NCI-H2171 treated with DMSO at 0.1 percent for 48 hours (cell line): ENCODE data around the gene NUP214.
A peak's percentile ranks its signal among the peaks of the same experiment; 100 is the strongest.
"Not testable (repeated sequence)": the region's sequence is repeated elsewhere in the genome, so short reads cannot be mapped to it uniquely, and the experiment has no call there.

ENCODE experiments used
- DNase-seq: peaks from one replicate; lab custom pipeline; 2025; lab: John Stamatoyannopoulos, UW

NUP214 gene

DNA sequence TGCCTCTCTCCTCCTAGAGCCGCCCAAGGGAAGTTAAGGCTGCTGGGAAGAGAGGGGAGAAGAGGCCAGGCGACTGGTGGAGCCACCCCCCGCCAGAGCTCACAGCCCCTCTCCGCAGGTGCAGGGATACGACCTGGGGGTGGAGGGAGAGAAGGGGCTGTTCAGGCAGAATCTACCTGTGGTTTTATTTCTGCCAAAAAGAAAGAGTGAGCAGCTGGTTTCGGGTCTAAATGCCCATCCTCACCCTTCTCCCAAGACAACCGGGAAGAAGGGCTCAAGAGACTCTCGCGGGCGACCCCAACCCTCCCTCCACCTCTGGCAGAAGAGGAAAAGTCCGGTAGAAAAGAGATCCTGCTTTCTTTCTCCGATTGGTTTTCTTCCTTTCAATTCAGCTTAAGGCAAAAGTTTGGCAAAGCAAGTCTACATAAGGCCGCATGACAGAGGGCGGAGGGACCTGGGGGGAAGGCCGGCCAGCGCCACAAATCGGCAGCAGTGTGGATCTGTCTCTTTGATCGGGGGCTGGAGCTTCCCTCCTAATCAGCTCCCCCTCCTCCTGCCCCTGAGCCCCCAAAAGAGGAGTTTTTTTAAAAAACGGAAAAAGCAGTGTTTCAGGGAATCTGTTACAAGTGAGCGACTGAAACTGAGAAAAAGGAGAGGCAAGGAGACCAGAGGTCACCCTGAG lies 134.7 kb downstream of the NUP214 start:
- no peak for DNase-seq

GRCh38 chr9:131260751-131261452 lies 135.5 kb downstream of the NUP214 start:
- DNase-seq, result no peak

GRCh38 chr9:131262327-131263032 lies 137.1 kb downstream of the NUP214 start:
- no peak for DNase-seq

DNA sequence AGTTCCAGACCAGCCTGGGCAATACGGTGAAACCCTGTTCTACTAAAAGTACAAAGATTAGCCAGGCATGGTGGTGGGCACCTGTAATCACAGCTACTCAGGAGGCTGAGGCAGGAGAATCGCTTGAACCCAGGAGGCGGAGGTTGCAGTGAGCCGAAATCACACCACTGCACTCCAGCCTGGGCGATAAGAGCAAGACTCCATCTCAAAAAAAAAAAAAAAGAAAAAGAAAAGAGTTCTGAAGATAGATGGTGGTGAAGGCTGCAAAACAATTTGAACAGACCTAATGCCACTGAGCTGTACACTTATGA lies 137.6 kb downstream of the NUP214 start:
- not testable (repeated sequence) for DNase-seq

- DNase-seq, result no peak
Measured at GRCh38 chr9:131263701-131264100, 138.3 kb downstream of the NUP214 start.

GRCh38 chr9:131264231-131264630 lies 138.8 kb downstream of the NUP214 start:
- peak; percentile 27 for DNase-seq

DNA sequence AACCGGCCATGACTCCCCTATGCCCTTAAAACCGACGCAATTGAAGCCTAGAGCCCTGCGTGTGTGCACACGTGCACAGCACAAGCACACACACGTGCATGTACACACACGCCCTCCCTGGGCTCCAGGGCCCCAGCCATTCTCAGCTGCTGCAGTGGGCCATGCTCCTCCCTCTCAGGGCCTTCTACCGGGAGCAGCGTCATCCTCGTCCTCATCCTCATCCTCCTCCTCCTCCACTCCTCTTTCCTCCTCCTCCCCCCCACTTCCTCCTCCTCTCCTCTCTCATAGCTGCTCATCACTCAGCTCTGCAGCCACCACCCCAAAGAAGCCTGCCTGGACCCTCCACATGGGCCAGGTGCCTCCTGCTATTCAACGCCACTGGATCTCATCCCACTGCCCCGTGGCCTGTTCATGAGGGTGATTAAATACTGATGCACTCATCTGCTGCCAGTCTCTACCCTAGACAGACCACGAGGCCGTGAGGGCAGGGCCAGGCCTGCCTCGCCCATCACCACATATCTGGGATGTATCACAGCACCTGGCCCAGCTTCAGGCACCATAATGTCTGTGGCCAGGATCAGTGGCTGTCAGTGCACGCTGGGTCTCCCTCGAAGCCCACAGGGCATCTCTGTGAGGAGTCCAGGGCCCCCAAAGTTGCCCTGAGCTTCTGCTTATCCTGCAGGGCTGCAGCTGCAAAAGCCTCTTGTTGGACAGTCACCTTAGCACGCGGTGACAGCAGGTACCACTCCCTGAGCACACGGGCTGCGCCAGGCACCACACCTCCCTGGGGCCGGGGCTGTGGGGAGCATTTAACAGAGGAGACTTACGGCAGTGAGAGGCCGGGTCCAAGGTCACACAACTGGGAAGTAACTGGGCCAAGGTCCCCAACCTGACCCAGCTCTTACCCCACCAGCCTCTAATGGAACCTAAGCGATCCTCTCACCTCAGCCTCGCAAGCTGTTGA lies 141.2 kb downstream of the NUP214 start:
- peak; percentile 18 for DNase-seq

DNA sequence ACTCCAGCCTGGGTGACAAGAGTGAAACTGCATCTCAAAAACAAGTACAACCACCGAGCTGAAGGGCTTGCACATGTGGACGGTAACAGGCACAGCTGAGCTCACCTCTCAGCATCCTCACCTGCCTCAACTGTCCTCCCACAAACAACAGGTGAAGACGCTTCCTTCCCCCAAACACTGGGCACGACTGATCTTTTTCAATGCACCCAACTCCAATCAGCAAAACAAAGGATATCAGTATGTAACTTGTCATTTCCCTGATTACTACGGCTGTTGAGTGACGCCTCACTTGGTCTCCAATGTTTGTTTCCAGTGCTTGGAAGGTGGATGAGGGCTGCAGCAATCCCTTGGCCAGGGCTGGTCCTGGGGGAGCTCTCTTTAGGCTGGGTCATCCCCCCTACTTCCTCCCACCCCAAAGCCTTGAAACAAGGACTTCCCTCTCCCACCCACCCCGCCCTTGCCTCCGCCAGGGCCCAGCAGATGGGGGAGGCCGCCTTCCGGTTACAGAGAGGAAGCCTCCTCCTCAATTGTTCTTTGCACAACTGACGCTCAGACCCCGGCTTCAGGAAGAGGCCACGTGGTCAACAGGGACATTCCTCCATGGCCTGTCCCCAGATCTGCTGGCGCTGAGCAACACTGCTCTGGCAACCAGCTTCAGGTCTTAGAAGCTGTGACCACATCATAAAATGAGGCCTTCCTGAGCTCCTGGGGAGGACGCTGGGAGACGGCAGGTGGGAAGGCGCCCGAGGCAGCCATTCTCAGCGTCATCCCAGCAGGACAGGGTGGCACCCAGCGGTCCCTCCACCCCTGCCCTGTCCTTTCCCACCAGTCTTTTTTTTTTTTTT lies 145.0 kb downstream of the NUP214 start:
- DNase-seq, result no peak

DNA sequence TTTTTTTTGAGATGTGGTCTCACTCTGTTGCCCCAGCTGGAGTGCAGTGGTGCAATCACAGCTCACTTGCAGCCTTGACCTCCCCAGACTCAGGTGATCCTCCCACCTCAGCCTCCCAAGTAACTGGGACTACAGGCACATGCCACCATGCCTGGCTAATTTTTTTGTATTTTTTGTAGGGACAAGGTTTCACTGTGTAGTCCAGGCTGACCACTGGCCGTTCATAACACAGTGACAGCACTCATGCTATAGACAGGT lies 145.6 kb downstream of the NUP214 start:
- DNase-seq, result not testable (repeated sequence)

- DNase-seq, result no peak
Measured at GRCh38 chr9:131271506-131271931, 146.1 kb downstream of the NUP214 start.

DNA sequence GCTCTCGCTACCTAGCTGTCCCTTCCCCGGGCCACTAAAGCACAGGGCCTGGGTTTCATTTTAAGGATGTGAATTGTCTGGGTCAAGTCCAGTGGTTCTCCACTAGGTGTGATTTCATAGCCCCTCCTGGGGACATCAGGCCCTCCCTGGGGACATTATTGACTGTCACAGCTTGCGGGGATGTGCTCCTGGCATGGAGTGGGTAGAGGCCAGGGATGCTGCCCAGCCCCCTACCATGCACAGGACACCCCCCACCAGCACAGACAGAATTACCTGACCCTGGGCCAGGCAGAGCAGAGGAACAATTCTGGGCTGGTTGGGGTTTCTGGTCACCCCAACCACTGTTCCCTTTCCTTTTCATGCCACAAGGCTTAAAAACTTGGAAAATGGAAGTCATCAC lies 146.8 kb downstream of the NUP214 start:
- no peak for DNase-seq

DNA sequence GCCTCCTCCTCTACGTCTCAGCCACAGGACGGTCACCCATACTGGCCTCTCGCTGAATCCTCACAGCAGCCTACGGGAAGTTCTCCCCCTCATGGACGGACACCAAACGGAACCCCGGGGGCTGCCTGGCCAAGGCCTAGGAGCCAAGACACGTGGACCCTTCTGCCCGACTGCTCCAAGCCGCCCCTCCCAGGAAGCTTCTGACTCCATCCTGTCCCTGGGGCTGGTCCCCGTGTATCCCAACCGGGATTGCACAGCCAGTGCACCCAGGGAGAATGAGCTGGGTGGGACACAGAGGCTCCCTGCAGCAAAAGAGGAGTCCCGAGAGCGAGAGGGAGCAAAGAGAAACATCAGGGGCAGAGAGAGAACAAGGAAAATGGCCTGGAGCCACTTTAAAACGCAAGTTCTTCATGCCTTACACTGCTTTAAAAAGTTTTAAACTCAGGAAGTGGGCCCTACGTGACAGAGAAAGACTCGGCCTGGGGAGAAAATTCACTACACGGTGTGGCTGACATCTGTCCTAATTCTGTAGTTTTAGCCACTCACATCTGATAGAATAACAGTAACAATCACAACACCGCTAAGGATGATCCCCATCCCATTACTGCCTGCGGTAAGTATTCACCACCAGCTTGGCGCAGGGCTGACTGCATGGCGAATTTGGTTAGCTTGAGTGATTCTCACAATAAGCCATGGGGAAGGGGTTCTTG lies 147.9 kb downstream of the NUP214 start:
- no peak for DNase-seq

DNA sequence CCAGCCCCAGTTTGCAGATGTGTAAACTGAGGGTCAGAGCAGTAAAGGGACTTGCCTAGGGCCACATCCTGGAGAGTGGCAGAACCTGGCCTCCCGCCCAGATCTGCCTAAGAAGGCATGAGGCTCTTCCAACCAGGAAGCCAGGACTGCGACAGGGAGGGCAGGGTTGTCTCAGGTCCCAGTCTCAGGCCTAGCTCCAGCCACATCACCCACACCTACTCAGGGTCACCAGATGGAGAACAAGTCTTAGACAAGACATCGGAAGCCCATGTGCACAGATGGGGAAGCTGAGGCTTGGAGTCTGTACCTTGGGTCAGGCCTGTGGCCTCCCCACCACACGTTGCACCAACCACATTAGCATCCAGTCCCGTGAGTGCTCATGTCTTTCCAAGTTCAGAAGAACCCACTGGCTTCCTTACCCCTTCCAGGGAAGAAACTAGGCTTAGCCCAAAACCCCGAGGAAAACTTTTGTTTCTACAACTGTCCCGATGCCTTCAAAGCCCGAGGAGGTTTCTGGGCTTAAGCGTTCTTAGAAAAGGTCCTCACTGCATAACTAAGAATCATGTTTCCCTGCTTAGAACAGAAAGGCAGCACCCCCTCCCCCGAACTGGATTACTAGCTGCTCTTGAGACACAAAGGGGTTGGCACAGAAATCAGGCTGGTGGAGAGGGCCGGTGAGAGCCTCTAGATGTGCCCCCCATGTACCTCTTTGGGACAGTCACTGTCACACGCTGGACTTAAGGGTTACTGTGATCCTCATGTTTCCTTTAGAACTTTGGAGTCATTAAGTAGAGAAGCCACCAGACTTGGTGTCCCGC lies 148.7 kb downstream of the NUP214 start:
- no peak for DNase-seq

DNA sequence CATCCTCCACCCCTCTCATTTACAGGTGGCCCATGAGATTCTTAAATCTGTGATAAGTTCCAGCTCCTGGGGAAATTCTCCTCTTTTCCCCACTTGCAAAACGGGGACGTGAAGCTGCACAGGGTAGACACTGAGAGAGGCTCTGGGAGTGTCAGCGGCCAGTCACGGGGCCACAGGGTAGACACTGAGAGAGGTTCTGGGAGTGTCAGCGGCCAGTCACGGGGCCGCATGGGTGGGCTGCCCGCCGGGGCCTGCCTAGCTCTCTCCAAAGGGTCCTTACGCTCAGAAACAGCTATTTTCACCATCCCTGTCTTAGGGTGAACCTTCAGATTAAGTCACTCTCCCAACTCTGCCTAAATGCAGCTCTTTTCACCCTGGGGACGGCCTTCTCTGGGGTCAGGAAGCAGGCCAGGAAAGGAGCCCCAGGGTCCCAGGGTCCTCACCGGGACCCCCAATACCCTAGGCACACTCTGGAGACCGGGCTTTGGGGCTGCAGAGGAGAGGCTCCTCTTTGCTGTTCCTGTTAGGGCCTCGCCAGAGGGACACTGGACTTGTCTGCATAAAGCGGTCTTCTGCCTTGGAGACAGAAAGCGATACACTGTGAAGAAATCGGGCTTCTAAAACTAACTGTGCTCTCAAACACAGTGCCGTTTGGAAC lies 149.4 kb downstream of the NUP214 start:
- DNase-seq, result no peak

DNA sequence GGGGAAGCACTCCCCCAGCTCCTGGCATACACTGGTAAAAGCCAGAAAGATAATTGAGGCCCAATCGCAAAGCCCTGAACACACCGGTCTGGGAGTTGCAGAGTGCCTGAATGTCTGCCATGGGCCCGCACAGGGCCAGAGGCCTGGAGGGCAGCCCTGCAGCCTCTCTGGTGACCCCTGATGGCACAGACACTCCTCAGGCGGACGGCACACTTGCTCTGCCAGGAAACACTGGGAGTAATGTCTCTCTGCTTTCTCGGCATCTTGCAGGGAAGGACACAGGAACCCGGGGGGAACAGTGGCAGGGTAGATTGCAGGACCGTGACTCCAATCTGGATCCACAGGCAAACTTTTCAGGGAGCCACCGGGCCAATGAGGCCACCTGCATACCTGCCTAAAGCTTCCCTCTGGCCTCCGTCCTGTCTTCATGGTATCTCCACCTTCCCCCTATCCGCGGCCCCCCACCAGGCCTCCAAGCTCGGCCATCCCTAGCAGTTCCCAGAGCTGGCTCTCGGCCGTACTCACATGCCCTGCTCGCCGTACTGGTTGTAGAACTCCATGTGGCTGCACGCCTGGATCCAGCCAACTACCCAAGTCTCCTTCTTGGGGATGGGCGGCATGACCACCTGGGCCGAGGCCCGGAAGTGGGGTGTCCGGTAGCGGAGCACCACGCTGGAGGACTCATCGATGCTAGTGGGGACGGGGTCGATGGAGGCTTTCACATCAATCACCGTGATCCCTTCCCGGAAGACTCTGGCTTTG lies 150.1 kb downstream of the NUP214 start:
- DNase-seq, result no peak

DNA sequence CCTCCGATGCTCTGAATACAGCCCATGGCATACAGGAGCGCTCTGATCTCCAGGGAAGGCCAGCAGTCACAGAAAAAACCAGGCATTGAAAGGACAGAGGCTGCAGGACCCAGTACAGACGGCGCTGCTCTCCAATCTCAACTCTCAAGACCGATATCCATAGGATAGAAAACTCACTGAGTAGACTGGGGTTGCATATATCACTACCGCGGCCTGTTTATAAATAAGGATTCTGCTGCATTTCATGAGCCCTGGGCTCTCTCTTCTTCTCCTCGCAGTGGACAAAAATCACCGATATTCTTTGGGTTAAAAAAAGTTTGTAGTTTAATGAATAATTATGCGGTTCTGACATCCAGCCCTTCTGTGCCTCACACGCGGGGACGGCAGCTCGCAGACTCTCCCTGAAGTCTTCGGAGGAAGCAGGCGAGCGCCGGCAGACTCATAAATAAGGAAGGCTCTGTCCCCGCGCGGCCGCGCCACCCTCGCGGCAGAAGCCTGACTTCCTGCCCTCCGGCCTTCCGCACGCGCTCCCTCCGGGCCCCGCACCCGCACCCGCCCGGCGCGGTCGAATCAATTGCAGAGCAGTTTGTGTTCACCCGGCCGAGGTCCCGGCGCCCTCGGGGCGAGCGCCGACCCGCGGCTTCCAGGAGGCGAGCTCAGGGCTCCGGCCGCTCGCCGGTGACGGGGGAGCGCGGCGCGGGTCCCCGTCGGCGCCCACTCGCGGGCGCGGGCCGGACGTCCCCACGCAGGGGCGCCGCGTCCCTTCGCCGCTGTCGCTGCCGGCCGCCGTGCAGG lies 150.9 kb downstream of the NUP214 start, which contains the start of gene FAM78A:
Gene FAM78A, minus strand, starts transcription at position 417 of the 795 bp plus-strand sequence. Its CDS starts 331 bp downstream, at position 86.
- no peak for DNase-seq

DNA sequence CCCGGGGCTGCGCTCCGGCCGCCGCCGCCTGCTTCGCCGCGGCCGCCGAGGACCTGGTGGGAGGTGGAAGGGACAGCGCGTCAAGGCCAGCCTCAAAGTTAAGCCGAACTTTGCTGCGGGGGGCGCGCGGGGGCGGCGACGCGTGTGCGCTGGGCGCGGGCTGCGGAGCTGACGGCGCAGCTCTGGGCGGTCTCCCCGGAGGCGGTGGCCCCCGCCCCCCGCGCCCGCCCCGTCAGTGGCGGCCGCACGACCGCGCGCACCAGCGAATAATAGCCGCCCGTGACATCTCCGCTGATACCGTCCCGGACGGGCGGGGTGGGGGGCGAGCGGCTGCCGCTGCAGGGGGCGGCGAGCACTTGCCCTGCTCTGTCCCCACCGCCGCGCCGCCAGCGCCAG lies 151.5 kb downstream of the NUP214 start:
- no peak for DNase-seq
